Parathyroid adenoma (tissue), 2 donors: ENCODE measurements around the gene ALKBH3.
A peak's percentile ranks its signal among the peaks of the same experiment; 100 is the strongest.

Source experiments
- H2AFZ ChIP-seq: fragments of 300-600 bp; sonication (generic); one replicate; pipeline ENCODE4 v1.7.0; 2017; ENCODE audit warnings: antibody characterized with exemption, mild to moderate bottlenecking
- H3K27ac ChIP-seq: fragments of 300-600 bp; sonication (generic); one replicate; pipeline ENCODE4 v1.7.0; 2017
- H3K27me3 ChIP-seq: fragments of 300-600 bp; sonication (generic); one replicate; pipeline ENCODE4 v1.7.0; 2017; ENCODE audit warnings: low read length; ENCODE audit not compliant: control insufficient read depth, insufficient read depth
- H3K36me3 ChIP-seq: fragments of 300-600 bp; sonication (generic); one replicate; pipeline ENCODE4 v1.7.0; 2017; ENCODE audit warnings: low read length; ENCODE audit not compliant: control insufficient read depth, insufficient read depth
- H3K4me1 ChIP-seq: fragments of 300-600 bp; sonication (generic); one replicate; pipeline ENCODE4 v1.7.0; 2017; ENCODE audit warnings: control low read depth
- H3K4me2 ChIP-seq: fragments of 300-600 bp; sonication (generic); one replicate; pipeline ENCODE4 v1.7.0; 2017; ENCODE audit warnings: low read length
- H3K4me3 ChIP-seq: fragments of 300-600 bp; sonication (generic); one replicate; pipeline ENCODE4 v1.7.0; 2017; ENCODE audit warnings: low read depth, low read length
- H3K79me2 ChIP-seq: fragments of 300-600 bp; sonication (generic); one replicate; pipeline ENCODE4 v1.7.0; 2017; ENCODE audit warnings: control low read depth
- H3K9ac ChIP-seq: fragments of 300-600 bp; sonication (generic); one replicate; pipeline ENCODE4 v1.7.0; 2017; ENCODE audit warnings: mild to moderate bottlenecking
- H3K9me3 ChIP-seq: fragments of 300-600 bp; sonication (generic); one replicate; pipeline ENCODE4 v1.7.0; 2017; ENCODE audit warnings: low read length; ENCODE audit not compliant: control insufficient read depth
- CTCF ChIP-seq: fragments of 300-600 bp; sonication (generic); IDR thresholded peaks from one replicate; pipeline ENCODE4 v1.7.0; 2017; ENCODE audit warnings: antibody characterized with exemption, mild to moderate bottlenecking
- donor health status: primary hyperparathyroidism.

The ALKBH3 gene

GRCh38 chr11:43919852-43920597, 39.4 kb downstream of the ALKBH3 start:
- Histone ChIP-seq H2AFZ (no peak overlapping the region), H3K27ac (no peak overlapping the region), H3K9ac (no peak overlapping the region), H3K9me3 (no peaks in the 10 kb centered on the region), H3K79me2 (no peaks in the 10 kb centered on the region), H3K4me3 (no peak overlapping the region), H3K36me3 (no peaks in the 10 kb centered on the region), H3K4me2 (no peak overlapping the region), H3K27me3 (no peaks in the 10 kb centered on the region), H3K4me1 (no peaks in the 10 kb centered on the region)
- TF ChIP-seq CTCF, result no peak

GRCh38 chr11:43920598-43921419, 40.2 kb downstream of the ALKBH3 start:
- Histone ChIP-seq H3K4me1 (no peaks in the 10 kb centered on the region), H3K27me3 (no peaks in the 10 kb centered on the region), H3K27ac (peak overlapping the region; percentile 29), H3K9ac (no peak overlapping the region), H3K9me3 (no peaks in the 10 kb centered on the region), H2AFZ (no peak overlapping the region), H3K36me3 (no peaks in the 10 kb centered on the region), H3K4me2 (no peak overlapping the region), H3K79me2 (no peaks in the 10 kb centered on the region), H3K4me3 (no peak overlapping the region)
- TF ChIP-seq CTCF, result no peak

- H3K79me2 ChIP-seq, result no peaks in the 10 kb centered on the region
Observed at GRCh38 chr11:43921561-43922294, 41.1 kb downstream of the ALKBH3 start.

GRCh38 chr11:43922295-43922648, 41.6 kb downstream of the ALKBH3 start:
- H3K4me3 ChIP-seq, result no peak overlapping the region
- no peak overlapping the region for H3K27ac ChIP-seq
- no peaks in the 10 kb centered on the region for H3K4me1 ChIP-seq

More at GRCh38 chr11:43921561-43922294, 41.1 kb downstream of the ALKBH3 start:
- Histone ChIP-seq H3K4me1 (no peaks in the 10 kb centered on the region), H3K4me3 (no peak overlapping the region), H3K4me2 (no peak overlapping the region), H3K27ac (no peak overlapping the region), H3K27me3 (no peaks in the 10 kb centered on the region), H3K9me3 (no peaks in the 10 kb centered on the region), H3K9ac (no peak overlapping the region), H3K36me3 (no peaks in the 10 kb centered on the region), H2AFZ (no peak overlapping the region)
- TF ChIP-seq CTCF, result no peak

More at GRCh38 chr11:43922295-43922648, 41.6 kb downstream of the ALKBH3 start:
- Histone ChIP-seq H3K9ac (no peak overlapping the region), H2AFZ (no peak overlapping the region), H3K27me3 (no peaks in the 10 kb centered on the region), H3K36me3 (no peaks in the 10 kb centered on the region), H3K4me2 (no peak overlapping the region), H3K79me2 (no peaks in the 10 kb centered on the region), H3K9me3 (no peaks in the 10 kb centered on the region)
- no peak for TF ChIP-seq CTCF
